ENCODE measurements around the gene PCCA. TPM values are rescaled to one million over a fixed set of nuclear protein-coding genes. Genes with fewer than 3 reads are reported as not detected.
A peak's percentile ranks its signal among the peaks of the same experiment; 100 is the strongest.
"Not testable (repeated sequence)": the region's sequence is repeated elsewhere in the genome, so short reads cannot be mapped to it uniquely, and the experiment has no call there.

Gene PCCA
- total RNA-seq, 2 donors from 2014 or later, result 19.6 to 38.6 TPM

GRCh38 chr13:100521851-100522617 lies 433.1 kb downstream of the PCCA start:
- Histone ChIP-seq H3K36me3 (no peaks in the 10 kb centered on the region), H3K27me3 (no peaks in the 10 kb centered on the region), H3K27ac (no peak overlapping the region), H3K9me3 (no peaks in the 10 kb centered on the region), H3K4me1 (no peaks in the 10 kb centered on the region), H3K4me3 (no peak overlapping the region)
- no peak for DNase-seq (ENCODE audit: low spot score)
- TF ChIP-seq, protein P1, sequence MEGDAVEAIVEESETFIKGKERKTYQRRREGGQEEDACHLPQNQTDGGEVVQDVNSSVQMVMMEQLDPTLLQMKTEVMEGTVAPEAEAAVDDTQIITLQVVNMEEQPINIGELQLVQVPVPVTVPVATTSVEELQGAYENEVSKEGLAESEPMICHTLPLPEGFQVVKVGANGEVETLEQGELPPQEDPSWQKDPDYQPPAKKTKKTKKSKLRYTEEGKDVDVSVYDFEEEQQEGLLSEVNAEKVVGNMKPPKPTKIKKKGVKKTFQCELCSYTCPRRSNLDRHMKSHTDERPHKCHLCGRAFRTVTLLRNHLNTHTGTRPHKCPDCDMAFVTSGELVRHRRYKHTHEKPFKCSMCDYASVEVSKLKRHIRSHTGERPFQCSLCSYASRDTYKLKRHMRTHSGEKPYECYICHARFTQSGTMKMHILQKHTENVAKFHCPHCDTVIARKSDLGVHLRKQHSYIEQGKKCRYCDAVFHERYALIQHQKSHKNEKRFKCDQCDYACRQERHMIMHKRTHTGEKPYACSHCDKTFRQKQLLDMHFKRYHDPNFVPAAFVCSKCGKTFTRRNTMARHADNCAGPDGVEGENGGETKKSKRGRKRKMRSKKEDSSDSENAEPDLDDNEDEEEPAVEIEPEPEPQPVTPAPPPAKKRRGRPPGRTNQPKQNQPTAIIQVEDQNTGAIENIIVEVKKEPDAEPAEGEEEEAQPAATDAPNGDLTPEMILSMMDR (IDR thresholded peaks at IDR 0.05), result no peak

DNA sequence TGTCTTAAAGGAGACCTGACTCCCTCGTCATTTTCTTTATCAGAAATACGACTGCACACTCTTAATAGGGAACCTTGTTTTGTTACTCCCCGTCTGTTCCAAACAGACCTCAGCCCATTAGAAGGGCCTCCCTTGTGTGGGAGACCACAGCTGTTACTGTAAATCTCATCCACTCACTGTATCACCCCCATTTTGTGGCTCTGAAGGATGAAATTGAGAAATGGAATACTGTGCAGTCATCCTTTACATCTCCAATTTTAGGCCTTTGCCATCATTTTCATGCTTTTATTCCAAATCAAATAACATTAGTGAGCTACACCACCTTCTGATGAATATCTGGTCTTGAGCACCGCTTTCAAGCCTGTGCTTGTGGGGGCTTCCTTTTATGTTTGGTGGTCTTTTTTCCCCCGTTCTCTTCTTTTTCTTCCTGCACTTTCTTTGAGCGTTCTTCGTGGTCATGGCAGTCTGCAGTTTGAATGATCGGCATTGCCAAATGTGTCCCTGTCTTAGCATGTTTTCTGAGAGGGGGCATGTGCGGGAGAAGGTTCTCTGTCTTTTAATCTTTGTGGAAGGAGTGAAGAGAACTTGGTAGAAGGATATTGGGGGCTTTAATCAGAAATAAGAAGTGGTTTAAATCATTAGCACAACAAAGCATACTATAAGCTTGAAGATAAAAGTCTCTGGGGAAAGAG lies 433.9 kb downstream of the PCCA start:
- H3K4me1 ChIP-seq, result no peaks in the 10 kb centered on the region
- H3K27ac ChIP-seq, result no peak overlapping the region
- no peak for DNase-seq (ENCODE audit: low spot score)
- no peaks in the 10 kb centered on the region for H3K27me3 ChIP-seq
- H3K9me3 ChIP-seq, result no peaks in the 10 kb centered on the region
- no peaks in the 10 kb centered on the region for H3K36me3 ChIP-seq
- H3K4me3 ChIP-seq, result no peak overlapping the region
- TF ChIP-seq, protein P1 (IDR thresholded peaks at IDR 0.05), result no peak

- no peaks in the 10 kb centered on the region for H3K9me3 ChIP-seq
- H3K36me3 ChIP-seq, result no peaks in the 10 kb centered on the region
- TF ChIP-seq, protein P1 (IDR thresholded peaks at IDR 0.05), result no peak
- no peaks in the 10 kb centered on the region for H3K4me1 ChIP-seq
- no peak for DNase-seq (ENCODE audit: low spot score)
- H3K4me3 ChIP-seq, result no peak overlapping the region
- H3K27ac ChIP-seq, result no peak overlapping the region
- H3K27me3 ChIP-seq, result no peaks in the 10 kb centered on the region
These were observed 434.5 kb downstream of the PCCA start for GRCh38 chr13:100523411-100523810.

DNA sequence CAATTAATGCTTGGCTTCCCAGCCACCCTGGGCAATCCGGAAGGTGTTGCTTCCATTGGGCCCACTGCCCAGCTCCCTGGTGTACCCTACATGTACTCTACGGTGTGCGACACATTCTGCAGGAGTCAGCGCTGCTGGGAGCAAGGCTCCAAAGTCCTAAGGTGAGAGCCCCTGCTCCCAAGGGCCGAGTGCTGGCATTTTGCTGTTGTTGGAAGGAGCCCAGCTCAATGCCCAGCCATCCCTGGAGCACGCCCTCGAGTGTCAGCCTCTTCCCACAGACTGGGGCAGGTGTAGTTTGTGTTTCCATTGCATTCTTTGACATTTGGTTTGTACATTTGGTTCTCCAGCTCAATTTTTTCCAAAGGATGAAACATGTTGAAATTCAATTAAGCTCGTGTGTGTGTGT lies 435.1 kb downstream of the PCCA start:
- Histone ChIP-seq H3K4me1 (no peaks in the 10 kb centered on the region), H3K27me3 (no peaks in the 10 kb centered on the region), H3K27ac (no peak overlapping the region), H3K9me3 (no peaks in the 10 kb centered on the region), H3K4me3 (no peak overlapping the region), H3K36me3 (no peaks in the 10 kb centered on the region)
- DNase-seq (ENCODE audit: low spot score), result peak; percentile 26
- TF ChIP-seq, protein P1 (IDR thresholded peaks at IDR 0.05), result no peak

DNA sequence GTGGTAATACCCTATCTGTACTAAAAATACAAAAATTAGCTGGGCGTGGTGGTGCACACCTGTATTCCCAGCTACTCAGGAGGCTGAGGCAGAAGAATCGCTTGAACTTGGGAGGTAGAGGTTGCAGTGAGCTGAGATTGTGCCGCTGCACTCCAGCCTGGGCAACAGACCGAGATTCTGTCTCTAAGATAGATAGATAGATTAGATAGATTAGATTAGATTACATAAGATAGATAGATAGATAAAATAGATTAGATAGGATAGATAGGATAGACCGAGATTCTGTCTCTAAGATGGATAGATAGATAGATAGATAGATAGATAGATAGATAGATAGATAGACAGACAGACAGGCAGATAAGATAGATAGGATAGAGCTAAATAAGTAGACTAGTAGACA lies 435.8 kb downstream of the PCCA start:
- not testable (repeated sequence) for H3K4me3 ChIP-seq, H3K36me3 ChIP-seq, H3K27me3 ChIP-seq, H3K9me3 ChIP-seq, H3K27ac ChIP-seq, H3K4me1 ChIP-seq
- peak; percentile 1 for DNase-seq (ENCODE audit: low spot score)

- TF ChIP-seq, protein P1 (IDR thresholded peaks at IDR 0.05), result no peak
- Histone ChIP-seq H3K27me3 (no peaks in the 10 kb centered on the region), H3K4me3 (no peak overlapping the region), H3K9me3 (no peaks in the 10 kb centered on the region), H3K4me1 (no peaks in the 10 kb centered on the region), H3K27ac (no peak overlapping the region), H3K36me3 (no peaks in the 10 kb centered on the region)
- peak; percentile 16 for DNase-seq (ENCODE audit: low spot score)
These were observed 436.8 kb downstream of the PCCA start for GRCh38 chr13:100525453-100526317.
